Measurements from ENCODE around the gene C3orf22. TPM values are rescaled to one million over a fixed set of nuclear protein-coding genes. Genes with fewer than 3 reads are reported as not detected.

C3orf22 gene
- total and polyA plus RNA-seq, 7 donors, result 0.12 TPM; not detected in 6

DNA sequence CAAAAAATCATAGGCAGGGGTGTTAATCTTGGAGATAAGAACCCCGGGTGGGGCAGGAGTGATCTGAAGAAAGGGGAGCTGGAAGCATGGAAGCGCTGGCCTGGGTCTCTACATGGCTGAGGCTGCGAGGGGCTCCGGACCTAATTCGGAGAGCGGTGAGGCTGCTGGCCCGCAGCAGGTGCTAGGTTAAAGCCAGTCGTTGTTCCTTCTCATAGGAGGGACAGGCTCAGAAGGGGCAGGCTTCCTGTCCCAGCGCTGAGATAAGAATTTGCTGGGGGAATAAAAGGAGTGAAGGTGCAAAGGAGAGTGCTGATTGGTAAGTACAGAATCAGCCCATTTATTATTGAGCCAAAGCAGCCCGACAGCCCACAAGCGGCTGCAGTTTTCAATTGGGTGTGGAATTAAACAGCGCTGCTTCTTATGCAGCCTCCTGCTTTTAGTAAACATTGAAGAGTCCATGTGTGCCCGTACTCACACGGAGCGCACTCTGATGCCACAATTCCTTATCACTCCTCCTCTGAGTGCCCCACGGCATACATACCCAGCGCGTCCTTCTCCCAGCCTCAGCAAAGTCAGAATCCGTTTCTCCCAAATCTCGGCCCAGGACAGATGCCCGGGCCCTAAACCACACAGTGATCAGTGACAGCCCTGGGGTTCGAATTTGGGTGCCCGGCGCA is 17.6 kb downstream of the C3orf22 start:
- H3K9me3 ChIP-seq, result no peaks in the 10 kb centered on the region
- H3K27ac ChIP-seq, result no peak overlapping the region
- H3K36me3 ChIP-seq (ENCODE audit: insufficient read depth in 1 of 2, low read depth in 1 of 2), result no peaks in the 10 kb centered on the region
- no peak for TF ChIP-seq CTCF (IDR thresholded peaks at IDR 0.05)
- H3K27me3 ChIP-seq (ENCODE audit: insufficient read depth in 3 of 3, low read length in 2 of 3), result peaks cover 0 to 28% (median 6%) of the 10 kb centered on the region in 3 donors
- peak in 1 of 4 donors; percentile 24 for ATAC-seq
- peak in 1 of 2 donors; percentile 33 for DNase-seq
- no peak overlapping the region for H3K4me3 ChIP-seq
- H3K4me1 ChIP-seq, result peaks cover 11% of the 10 kb centered on the region
- WGBS, 3 donors, result 67 to 72% (median 70%) methylated on average over 24 of the region's 24 CpGs
- intact Hi-C loops (cut with DNase I), result no loop called here

- 17 to 20% (median 18%) methylated on average over 9 of the region's 9 CpGs for WGBS, 3 donors
- Histone ChIP-seq H3K4me3 (no peak overlapping the region), H3K4me1 (peaks cover 11% of the 10 kb centered on the region), H3K27me3 (ENCODE audit: insufficient read depth in 3 of 3, low read length in 2 of 3) (peaks cover 0 to 28% (median 6%) of the 10 kb centered on the region in 3 donors), H3K9me3 (no peaks in the 10 kb centered on the region), H3K36me3 (ENCODE audit: insufficient read depth in 1 of 2, low read depth in 1 of 2) (no peaks in the 10 kb centered on the region), H3K27ac (no peak overlapping the region)
- intact Hi-C loops (cut with DNase I), result no loop called here
- ATAC-seq, result peak; percentile 78 to 90 (median 88)
- DNase-seq, result peak; percentile 47 to 64
- TF ChIP-seq CTCF (IDR thresholded peaks at IDR 0.05), result no peak
These were observed 18.3 kb downstream of the C3orf22 start for GRCh38 chr3:126540342-126540849.

DNA sequence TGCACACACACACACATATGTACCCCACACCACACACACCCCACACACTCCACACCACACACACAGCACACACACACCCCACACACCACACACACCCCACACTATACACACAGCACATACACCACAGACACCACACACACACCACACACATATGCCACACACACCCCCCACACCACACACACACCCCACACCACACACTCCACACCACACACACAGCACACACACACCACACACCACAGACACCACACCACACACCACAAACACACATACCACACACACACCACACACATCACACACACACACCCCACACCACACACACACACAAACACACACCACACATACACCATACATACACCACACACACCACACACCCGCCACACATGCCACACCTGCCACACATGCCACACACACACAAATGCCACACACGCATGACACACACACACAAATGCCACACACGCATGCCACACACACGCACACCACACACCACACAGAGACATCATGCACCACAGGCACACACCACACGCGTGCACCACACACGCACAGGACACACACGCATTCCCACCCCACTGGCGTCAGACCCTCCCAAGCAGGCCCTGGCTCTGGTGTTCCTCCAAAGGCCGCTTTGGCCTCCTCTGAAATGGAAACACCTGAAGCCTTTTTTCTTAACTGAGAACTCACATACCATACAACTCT is 19.0 kb downstream of the C3orf22 start:
- no peak overlapping the region for H3K4me3 ChIP-seq
- no peaks in the 10 kb centered on the region for H3K36me3 ChIP-seq (ENCODE audit: insufficient read depth in 1 of 2, low read depth in 1 of 2)
- 92 to 98% (median 96%) methylated on average over 10 of the region's 10 CpGs for WGBS, 3 donors
- intact Hi-C loops (cut with DNase I), result no loop called here
- H3K27ac ChIP-seq, result no peak overlapping the region
- peaks cover 0 to 28% (median 6%) of the 10 kb centered on the region in 3 donors for H3K27me3 ChIP-seq (ENCODE audit: insufficient read depth in 3 of 3, low read length in 2 of 3)
- H3K4me1 ChIP-seq, result peaks cover 11% of the 10 kb centered on the region
- no peaks in the 10 kb centered on the region for H3K9me3 ChIP-seq
- peak in 1 of 2 donors; percentile 33 for DNase-seq
- no peak for ATAC-seq
- no peak for TF ChIP-seq CTCF (IDR thresholded peaks at IDR 0.05)

DNA sequence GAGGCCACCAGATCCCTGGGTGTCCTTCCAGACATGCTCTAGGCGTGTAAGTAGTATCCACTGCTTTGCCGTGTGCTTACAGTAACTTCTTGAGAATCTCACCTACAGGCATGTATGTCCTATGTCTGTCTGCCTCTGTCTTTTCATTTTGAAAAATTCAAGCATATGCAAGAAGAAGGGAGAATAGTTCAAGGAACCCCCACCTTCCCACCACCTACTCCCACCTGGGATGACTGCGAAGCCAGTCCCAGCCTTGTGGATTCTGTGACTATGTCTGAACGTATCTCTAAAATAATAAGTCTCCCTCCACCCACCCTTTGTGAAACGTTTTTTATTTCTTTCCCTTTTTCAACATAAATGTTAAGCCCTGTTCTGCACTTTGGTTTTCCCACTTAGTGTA is 19.8 kb downstream of the C3orf22 start:
- Histone ChIP-seq H3K36me3 (ENCODE audit: insufficient read depth in 1 of 2, low read depth in 1 of 2) (no peaks in the 10 kb centered on the region), H3K27me3 (ENCODE audit: insufficient read depth in 3 of 3, low read length in 2 of 3) (peaks cover 0 to 28% (median 6%) of the 10 kb centered on the region in 3 donors), H3K27ac (no peak overlapping the region), H3K4me1 (peaks cover 11% of the 10 kb centered on the region), H3K9me3 (no peaks in the 10 kb centered on the region), H3K4me3 (no peak overlapping the region)
- intact Hi-C loops (cut with DNase I), result no loop called here
- WGBS, 3 donors, result 36 to 52% (median 45%) methylated on average over 5 of the region's 5 CpGs
- ATAC-seq (no peak), DNase-seq (peak in 1 of 2 donors; percentile 4)
- TF ChIP-seq CTCF (IDR thresholded peaks at IDR 0.05), result no peak

All from psoas muscle (tissue), 8 donors.